Measurements from ENCODE around the gene GPR171.

GRCh38 chr3:151198849-151199248 is 4.2 kb downstream of the GPR171 start:
- no peak for TF ChIP-seq CTCF (IDR thresholded peaks at IDR 0.05; ENCODE audit: insufficient read depth, low read length, poor library complexity, severe bottlenecking)
- TF ChIP-seq EZH2phosphoT487 (conservative IDR thresholded peaks at IDR 0.05; ENCODE audit: low read length): no peak
